OCI-LY7 (cell line): ENCODE measurements around the gene GOT2. TPM values are rescaled to one million over a fixed set of nuclear protein-coding genes. Genes with fewer than 3 reads are reported as not detected.

Experiments
- BruUV-seq: library from RNA; stranded (reverse); fragments of 400-500 nt; replicated peaks from 2 replicates; lab custom pipeline; 2021; lab: Mats Ljungman, UMichigan
- CTCF ChIA-PET: fragments of 300-600 bp; sonication (Branson Sonifier 250); formaldehyde crosslinking; loops from one replicate; lab custom pipeline; 2022; ENCODE audit warnings: antibody characterized with exemption; ENCODE audit not compliant: unreplicated experiment; lab: Charles Lee
- POLR2A ChIA-PET: fragments of 300-600 bp; sonication (Branson Sonifier 250); formaldehyde crosslinking; loops from one replicate; lab custom pipeline; 2022; ENCODE audit warnings: antibody characterized with exemption; lab: Charles Lee
- DNase-seq: peaks from one replicate; pipeline ENCODE4 v3.0.0-alpha.2; 2015; ENCODE audit warnings: low spot score
- H2AFZ ChIP-seq: fragments of 200-600 bp; sonication (generic), shearing (Covaris generic); 2 replicates; pipeline ENCODE4 v1.6.1; 2014; ENCODE audit warnings: mild to moderate bottlenecking, antibody characterized with exemption, low read length, moderate library complexity
- H3K27ac ChIP-seq: fragments of 200-600 bp; sonication (generic); 2 replicates; pipeline ENCODE4 v1.5.1; 2014; ENCODE audit warnings: mixed run types, low read depth, mild to moderate bottlenecking, moderate library complexity, low read length, inconsistent platforms; ENCODE audit not compliant: poor library complexity, severe bottlenecking
- H3K36me3 ChIP-seq: fragments of 200-600 bp; sonication (generic); 2 replicates; pipeline ENCODE4 v1.6.1; 2014; ENCODE audit warnings: mild to moderate bottlenecking, antibody characterized with exemption, low read length, moderate library complexity, mixed read lengths; ENCODE audit not compliant: insufficient read depth
- H3K4me1 ChIP-seq: fragments of 200-600 bp; sonication (generic); 2 replicates; pipeline ENCODE4 v1.5.1; 2014; ENCODE audit warnings: mild to moderate bottlenecking, low read length; ENCODE audit not compliant: insufficient read depth, poor library complexity, severe bottlenecking
- H3K4me2 ChIP-seq: fragments of 200-600 bp; sonication (generic); 2 replicates; pipeline ENCODE4 v1.6.1; 2014; ENCODE audit warnings: mild to moderate bottlenecking, low read length
- H3K4me3 ChIP-seq: fragments of 200-600 bp; sonication (generic); 2 replicates; pipeline ENCODE4 v1.5.1; 2014; ENCODE audit warnings: mild to moderate bottlenecking, low read depth, low read length; ENCODE audit not compliant: poor library complexity, severe bottlenecking
- H3K79me2 ChIP-seq: fragments of 200-600 bp; sonication (generic); 2 replicates; pipeline ENCODE4 v1.6.1; 2016; ENCODE audit warnings: low read depth, mild to moderate bottlenecking, low read length, moderate library complexity, mixed read lengths; ENCODE audit not compliant: insufficient read depth
- H3K9me2 ChIP-seq: fragments of 200-600 bp; sonication (generic); 2 replicates; pipeline ENCODE4 v1.6.1; 2016; ENCODE audit warnings: mild to moderate bottlenecking, low read length, mixed read lengths; ENCODE audit not compliant: insufficient read depth
- H3K9me3 ChIP-seq: fragments of 200-600 bp; sonication (generic); 2 replicates; pipeline ENCODE4 v1.6.1; 2014; ENCODE audit warnings: mild to moderate bottlenecking, mixed run types, low read length, mixed read lengths
- H4K20me1 ChIP-seq: fragments of 200-600 bp; sonication (generic); 2 replicates; pipeline ENCODE4 v1.6.1; 2014; ENCODE audit warnings: mild to moderate bottlenecking, antibody characterized with exemption, low read length, moderate library complexity, mixed read lengths; ENCODE audit not compliant: insufficient read depth
- EZH2phosphoT487 ChIP-seq: fragments of 200-600 bp; sonication (generic); IDR thresholded peaks from 2 replicates; pipeline ENCODE4 v1.6.1; 2018; ENCODE audit warnings: low read depth, borderline replicate concordance, mild to moderate bottlenecking, mixed run types, antibody characterized with exemption, low read length, moderate library complexity, mixed read lengths
- intact Hi-C: fragments of 100-400 bp; cut with micrococcal nuclease; formaldehyde crosslinking; loops from one replicate; pipeline ENCODE4 v1.10.0; 2022; ENCODE audit not compliant: unreplicated experiment
- total RNA-seq, 2 experiments: library from RNA; depleted of rRNA in 1 of 2; stranded (reverse); fragments of >200 nt in 1 of 2; shearing (Covaris generic) in 1 of 2; gene quantifications; 2 replicates each; pipeline ENCODE4 v1.2.3, GENCODE V29; 2014 to 2022
- TF ChIP-seq, protein P1 (sequence below): fragments of 200-600 bp; sonication (generic); conservative IDR thresholded peaks from 2 replicates; pipeline ENCODE4 v1.5.1; 2014; ENCODE audit warnings: mild to moderate bottlenecking, antibody characterized with exemption, low read length, moderate library complexity, mixed read lengths

The GOT2 gene
- total RNA-seq, 2 experiments from 2014 or later = 104 to 280 TPM

DNA sequence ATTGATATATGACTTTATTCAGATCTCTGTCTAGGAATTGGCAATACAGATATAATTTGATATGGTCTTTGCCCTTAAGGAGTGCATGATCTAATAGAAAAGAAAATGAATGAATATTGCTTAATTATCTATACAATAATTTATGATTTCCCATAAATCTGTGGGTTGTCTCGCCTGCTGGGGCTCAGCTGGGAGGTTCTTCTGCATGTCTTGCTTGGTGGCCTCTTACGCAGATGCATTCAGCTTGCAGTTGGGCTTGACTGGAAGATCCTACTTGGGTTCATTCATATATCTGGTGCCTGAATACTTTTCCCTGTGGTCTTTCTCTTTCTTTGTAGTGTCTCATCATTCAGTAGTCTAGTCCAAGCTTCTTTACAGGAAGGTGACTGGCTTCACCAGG lies 34.0 kb upstream of the GOT2 start:
- no peak overlapping the region for H3K4me2 ChIP-seq
- H3K4me3 ChIP-seq = no peak overlapping the region
- no peaks in the 10 kb centered on the region for H3K9me2 ChIP-seq
- no peak overlapping the region for H3K27ac ChIP-seq
- TF ChIP-seq EZH2phosphoT487 = no peak
- TF ChIP-seq, protein P1, sequence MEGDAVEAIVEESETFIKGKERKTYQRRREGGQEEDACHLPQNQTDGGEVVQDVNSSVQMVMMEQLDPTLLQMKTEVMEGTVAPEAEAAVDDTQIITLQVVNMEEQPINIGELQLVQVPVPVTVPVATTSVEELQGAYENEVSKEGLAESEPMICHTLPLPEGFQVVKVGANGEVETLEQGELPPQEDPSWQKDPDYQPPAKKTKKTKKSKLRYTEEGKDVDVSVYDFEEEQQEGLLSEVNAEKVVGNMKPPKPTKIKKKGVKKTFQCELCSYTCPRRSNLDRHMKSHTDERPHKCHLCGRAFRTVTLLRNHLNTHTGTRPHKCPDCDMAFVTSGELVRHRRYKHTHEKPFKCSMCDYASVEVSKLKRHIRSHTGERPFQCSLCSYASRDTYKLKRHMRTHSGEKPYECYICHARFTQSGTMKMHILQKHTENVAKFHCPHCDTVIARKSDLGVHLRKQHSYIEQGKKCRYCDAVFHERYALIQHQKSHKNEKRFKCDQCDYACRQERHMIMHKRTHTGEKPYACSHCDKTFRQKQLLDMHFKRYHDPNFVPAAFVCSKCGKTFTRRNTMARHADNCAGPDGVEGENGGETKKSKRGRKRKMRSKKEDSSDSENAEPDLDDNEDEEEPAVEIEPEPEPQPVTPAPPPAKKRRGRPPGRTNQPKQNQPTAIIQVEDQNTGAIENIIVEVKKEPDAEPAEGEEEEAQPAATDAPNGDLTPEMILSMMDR = no peak
- POLR2A ChIA-PET = no interaction called here
- no TSS peak for BruUV-seq
- H3K36me3 ChIP-seq = no peaks in the 10 kb centered on the region
- H3K79me2 ChIP-seq = no peaks in the 10 kb centered on the region
- H3K4me1 ChIP-seq = no peaks in the 10 kb centered on the region
- intact Hi-C loops = no loop called here
- no peaks in the 10 kb centered on the region for H4K20me1 ChIP-seq
- H3K9me3 ChIP-seq = no peaks in the 10 kb centered on the region
- no peak overlapping the region for H2AFZ ChIP-seq
- DNase-seq = no peak
- CTCF ChIA-PET = no interaction called here

DNA sequence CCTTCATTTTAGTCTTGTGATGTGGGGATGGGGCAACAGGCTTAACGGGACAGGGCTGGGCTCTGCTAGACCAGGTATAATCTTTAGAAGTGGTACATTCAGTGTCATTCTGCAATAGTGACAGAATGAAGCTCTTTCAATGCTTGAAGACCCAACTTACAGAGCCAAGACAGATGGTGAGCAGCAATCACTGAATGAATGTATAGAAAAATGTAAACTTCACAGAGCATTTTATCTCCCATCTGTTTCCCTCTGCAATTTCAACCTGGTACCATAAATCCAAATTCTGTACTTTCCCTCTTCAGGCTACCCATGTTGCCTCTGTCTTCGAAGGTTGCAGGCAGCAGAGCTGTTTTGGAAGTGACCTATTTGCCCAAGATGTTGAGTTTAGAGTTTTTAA lies 33.5 kb upstream of the GOT2 start:
- no peak for DNase-seq
- no TSS peak for BruUV-seq
- Histone ChIP-seq H3K4me1 (no peaks in the 10 kb centered on the region), H3K79me2 (no peaks in the 10 kb centered on the region), H4K20me1 (no peaks in the 10 kb centered on the region), H3K4me3 (no peak overlapping the region), H3K36me3 (no peaks in the 10 kb centered on the region), H3K4me2 (no peak overlapping the region), H3K9me3 (no peaks in the 10 kb centered on the region), H3K9me2 (no peaks in the 10 kb centered on the region), H3K27ac (no peak overlapping the region), H2AFZ (no peak overlapping the region)
- ChIA-PET POLR2A (interaction anchor here (0.7 kb wide), 1 partner anchor 189 kb away, joined by 6 read pairs; no protein-coding TSS in a partner anchor), CTCF (no interaction called here)
- intact Hi-C loops = no loop called here
- TF ChIP-seq, protein P1 = no peak
- TF ChIP-seq EZH2phosphoT487 = no peak

DNA sequence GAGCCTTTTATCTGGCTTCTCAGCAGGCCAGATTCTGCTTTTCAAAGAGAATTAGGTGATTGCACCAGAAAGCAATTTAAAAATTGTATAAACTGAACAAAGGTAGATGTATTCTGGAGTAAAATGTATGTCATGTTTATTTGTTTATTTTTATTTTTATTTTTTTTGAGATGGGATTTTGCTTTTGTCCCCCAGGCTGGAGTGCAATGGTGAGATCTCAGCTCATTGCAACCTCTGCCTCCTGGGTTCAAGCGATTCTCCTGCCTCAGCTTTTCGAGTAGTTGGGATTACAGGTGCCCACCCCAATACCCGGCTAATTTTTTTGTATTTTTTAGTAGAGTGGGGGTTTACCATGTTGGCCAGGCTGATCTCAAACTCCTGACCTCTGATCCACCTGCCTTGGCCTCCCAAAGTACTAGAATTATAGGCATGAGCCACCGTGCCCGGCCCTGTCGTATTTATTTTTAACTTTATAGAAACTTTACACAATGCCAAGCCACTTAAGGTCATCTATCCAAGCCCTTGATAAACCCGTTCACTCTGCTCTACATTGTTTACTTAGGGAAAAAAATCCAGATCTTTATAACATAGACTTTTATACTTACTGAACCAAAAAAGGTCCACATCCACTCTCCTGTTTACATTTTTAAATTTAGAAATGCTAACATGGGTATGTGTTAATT lies 22.7 kb upstream of the GOT2 start:
- H3K4me3 ChIP-seq = no peak overlapping the region
- no peak overlapping the region for H3K4me2 ChIP-seq
- no peak overlapping the region for H2AFZ ChIP-seq
- H3K4me1 ChIP-seq = peaks cover 8% of the 10 kb centered on the region
- CTCF ChIA-PET = interaction anchor here (0.9 to 1.3 kb wide), 6 partner anchors 78 to 431 kb away, joined by 3 to 14 read pairs (median 4); no protein-coding TSS in a partner anchor
- intact Hi-C loops = loop anchor here (1.0 to 5.0 kb wide), 5 partner anchors 78 to 420 kb away; no protein-coding TSS in a partner anchor
- H3K27ac ChIP-seq = no peak overlapping the region
- POLR2A ChIA-PET = interaction anchor here (0.6 to 1.5 kb wide), 6 partner anchors 16 to 421 kb away, joined by 3 to 6 read pairs (median 4); partner anchors contain the start of gene SLC38A7
- no peaks in the 10 kb centered on the region for H3K36me3 ChIP-seq
- DNase-seq = no peak
- no peaks in the 10 kb centered on the region for H3K9me3 ChIP-seq
- H3K9me2 ChIP-seq = no peaks in the 10 kb centered on the region
- no peaks in the 10 kb centered on the region for H4K20me1 ChIP-seq
- BruUV-seq = no TSS peak
- TF ChIP-seq, protein P1 = no peak; the same call in 1 of the 2 replicates
- TF ChIP-seq EZH2phosphoT487 = no peak
- no peaks in the 10 kb centered on the region for H3K79me2 ChIP-seq
